Measurements from ENCODE around the gene RHOB. TPM values are rescaled to one million over a fixed set of nuclear protein-coding genes. Genes with fewer than 3 reads are reported as not detected.

RHOB gene
- total and polyA plus RNA-seq, 2 of the 13 experiments (the other 11 are each of a cell fraction or from before 2014, with no cell fraction given): 192 to 268 TPM

GRCh38 chr2:20411361-20411894 is 35.4 kb upstream of the RHOB start (continued):
- TF ChIP-seq MYNN (CRISPR knock-in tag; IDR thresholded peaks at IDR 0.05; ENCODE audit: low read depth): 0 out of 2 replicates have a peak, but pooled peaks have one; percentile 13
- peak; percentile 60; the same call in 1 of the 2 replicates for TF ChIP-seq UBTF (CRISPR knock-in tag; IDR thresholded peaks at IDR 0.05)
- peak; percentile 60; the same call in 1 of the 2 replicates for TF ChIP-seq ZFP1 (CRISPR knock-in tag; IDR thresholded peaks at IDR 0.05)
- TF ChIP-seq EED (CRISPR knock-in tag; IDR thresholded peaks at IDR 0.05): no peak
- no peak for TF ChIP-seq ZNF710 (CRISPR knock-in tag; IDR thresholded peaks at IDR 0.05; ENCODE audit: borderline replicate concordance)
- peak; percentile 30; the same call in 1 of the 2 replicates for TF ChIP-seq BORCS8-MEF2B (CRISPR knock-in tag; IDR thresholded peaks at IDR 0.05)
- TF ChIP-seq FOXA3 (CRISPR knock-in tag; IDR thresholded peaks at IDR 0.05): peak; percentile 84
- peak; percentile 78 for TF ChIP-seq IRF2 (CRISPR knock-in tag; IDR thresholded peaks at IDR 0.05)
- no peak for TF ChIP-seq ZBTB43 (CRISPR knock-in tag; conservative IDR thresholded peaks at IDR 0.05)
- TF ChIP-seq ZNF263 (CRISPR knock-in tag; IDR thresholded peaks at IDR 0.05): no peak; the same call in 1 of the 2 replicates
- TF ChIP-seq IKZF5 (CRISPR knock-in tag; IDR thresholded peaks at IDR 0.05): peak; percentile 56; the same call in 1 of the 2 replicates
- TF ChIP-seq PATZ1 (CRISPR knock-in tag; IDR thresholded peaks at IDR 0.05): peak; percentile 16; the same call in 1 of the 2 replicates
- TF ChIP-seq CREB1 (IDR thresholded peaks at IDR 0.05): no peak
- TF ChIP-seq CREB1 (CRISPR knock-in tag; IDR thresholded peaks at IDR 0.05): no peak
- no peak for TF ChIP-seq ZNF136 (CRISPR knock-in tag; IDR thresholded peaks at IDR 0.05; ENCODE audit: low read depth)
- no peak for TF ChIP-seq ZNF24 (IDR thresholded peaks at IDR 0.05)
- TF ChIP-seq THRA (CRISPR knock-in tag; IDR thresholded peaks at IDR 0.05; ENCODE audit: borderline replicate concordance): peak; percentile 60; the same call in 1 of the 2 replicates
- TF ChIP-seq FOXA1 (IDR thresholded peaks at IDR 0.05): no peak
- peak; percentile 98 for TF ChIP-seq FOXA1 (CRISPR knock-in tag; IDR thresholded peaks at IDR 0.05)
- peak; percentile 34; the same call in 1 of the 2 replicates for TF ChIP-seq HDAC2 (CRISPR knock-in tag; IDR thresholded peaks at IDR 0.05)
